ENCODE data around the gene MTHFD2L.

GRCh38 chr4:74308215-74308614 is 150.3 kb downstream of the MTHFD2L start, which contains the start of gene EPGN:
- TF ChIP-seq POLR2A (IDR thresholded peaks at IDR 0.05; ENCODE audit: low read depth, low read length) = no peak
- no peak for TF ChIP-seq TAF1 (IDR thresholded peaks at IDR 0.05; ENCODE audit: borderline replicate concordance, low read depth, low read length)
- TF ChIP-seq POLR2AphosphoS5 (IDR thresholded peaks at IDR 0.05; ENCODE audit: low read depth, low read length) = no peak

All from GM12892 (cell line).